ENCODE data around the gene SERPINA5.

DNA sequence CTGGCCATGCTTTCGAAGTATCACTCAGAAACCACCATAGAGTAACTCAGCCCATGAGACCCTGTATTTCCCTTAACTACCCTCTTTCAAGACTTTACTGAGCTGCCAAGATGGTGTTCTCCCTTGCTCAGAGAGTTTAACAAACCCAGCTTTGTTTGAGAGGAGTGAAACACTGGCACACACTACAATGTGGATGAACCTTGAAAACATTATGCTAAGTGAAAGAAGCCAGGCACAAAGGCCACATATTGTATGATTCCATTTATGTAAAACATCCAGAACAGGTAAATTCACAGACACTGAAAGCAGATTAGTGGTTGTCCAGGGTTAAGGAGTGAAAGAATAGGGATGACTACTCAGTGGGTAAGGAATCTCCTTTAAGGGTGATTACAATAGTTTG lies 49.8 kb downstream of the SERPINA5 start:
- TF ChIP-seq GATA3 (IDR thresholded peaks at IDR 0.05; ENCODE audit: low read depth, low read length): no peak
- no peak for TF ChIP-seq GATA2 (IDR thresholded peaks at IDR 0.05; ENCODE audit: low read depth, low read length)
